HepG2 (cell line): ENCODE results near the gene P2RX5. TPM values are rescaled to one million over a fixed set of nuclear protein-coding genes. Genes with fewer than 3 reads are reported as not detected.
A peak's percentile ranks its signal among the peaks of the same experiment; 100 is the strongest.

Experiments used
- ATF7-NPFF ChIP-seq: sonication (generic); formaldehyde crosslinking; IDR thresholded peaks from 2 replicates; pipeline ENCODE4 v1.8.1; 2023; ENCODE audit warnings: mild to moderate bottlenecking, low read depth, missing genetic modification reagents, moderate library complexity
- HOXA3 ChIP-seq: sonication (generic); formaldehyde crosslinking; IDR thresholded peaks from 2 replicates; pipeline ENCODE4 v1.5.0; 2020; ENCODE audit warnings: missing genetic modification reagents
- MTA3 ChIP-seq: sonication (generic); formaldehyde crosslinking; IDR thresholded peaks from 2 replicates; pipeline ENCODE4 v1.4.0; 2020; ENCODE audit warnings: missing genetic modification reagents
- NAIF1 ChIP-seq: sonication (generic); formaldehyde crosslinking; IDR thresholded peaks from 2 replicates; pipeline ENCODE4 v1.5.0; 2020; ENCODE audit warnings: mild to moderate bottlenecking, missing genetic modification reagents, borderline replicate concordance
- NONO ChIP-seq, 2 experiments: fragments of 450-650 bp in 1 of 2; sonication (generic) in 1 of 2; formaldehyde crosslinking in 1 of 2; IDR thresholded peaks in 1 of 2; conservative IDR thresholded peaks in 1 of 2; 2 replicates each; pipeline versions ENCODE4 v1.6.1 to v1.8.0; 2017 to 2022; ENCODE audit warnings: mild to moderate bottlenecking in 1 of 2, missing genetic modification reagents in 1 of 2, moderate library complexity in 1 of 2
- NR2F1 ChIP-seq, 2 experiments: fragments of 450-650 bp in 1 of 2; formaldehyde crosslinking in 1 of 2; IDR thresholded peaks; 2 replicates each; pipeline versions ENCODE4 v1.5.0 to v1.6.1; 2016 to 2020; ENCODE audit warnings: mild to moderate bottlenecking in 1 of 2, missing compliant biosample characterization in 1 of 2, missing genetic modification reagents in 1 of 2, moderate library complexity in 1 of 2
- POGZ ChIP-seq: sonication (generic); formaldehyde crosslinking; IDR thresholded peaks from 2 replicates; pipeline ENCODE4 v1.4.0; 2020; ENCODE audit warnings: mild to moderate bottlenecking, missing genetic modification reagents
- ZFP36L1 ChIP-seq: sonication (generic); formaldehyde crosslinking; IDR thresholded peaks from 2 replicates; pipeline ENCODE4 v1.8.0; 2022; ENCODE audit warnings: mild to moderate bottlenecking, missing genetic modification reagents, moderate library complexity
- ZGPAT ChIP-seq: IDR thresholded peaks from 2 replicates; pipeline ENCODE4 v1.6.1; 2016; ENCODE audit warnings: mild to moderate bottlenecking
- ZNF160 ChIP-seq: sonication (generic); formaldehyde crosslinking; IDR thresholded peaks from 2 replicates; pipeline ENCODE4 v1.8.0; 2022; ENCODE audit warnings: mild to moderate bottlenecking, inconsistent platforms, missing genetic modification reagents
- ZNF260 ChIP-seq: sonication (generic); formaldehyde crosslinking; IDR thresholded peaks from 2 replicates; pipeline ENCODE4 v1.4.0; 2020; ENCODE audit warnings: missing genetic modification reagents, low read depth, mild to moderate bottlenecking, borderline replicate concordance
- ZNF263 ChIP-seq: sonication (generic); formaldehyde crosslinking; IDR thresholded peaks from 2 replicates; pipeline ENCODE4 v1.4.0; 2020; ENCODE audit warnings: missing genetic modification reagents
- ZNF292 ChIP-seq: sonication (generic); formaldehyde crosslinking; IDR thresholded peaks from 2 replicates; pipeline ENCODE4 v1.8.1; 2022; ENCODE audit warnings: mild to moderate bottlenecking, low read depth, missing genetic modification reagents, borderline replicate concordance
- ZNF441 ChIP-seq: sonication (generic); formaldehyde crosslinking; IDR thresholded peaks from 2 replicates; pipeline ENCODE4 v1.7.0; 2021; ENCODE audit warnings: missing genetic modification reagents, borderline replicate concordance
- ZNF546 ChIP-seq: sonication (generic); formaldehyde crosslinking; conservative IDR thresholded peaks from 2 replicates; pipeline ENCODE4 v1.8.1; 2023; ENCODE audit warnings: mild to moderate bottlenecking, missing genetic modification reagents
- ZNF605 ChIP-seq: sonication (generic); formaldehyde crosslinking; IDR thresholded peaks from 2 replicates; pipeline ENCODE4 v1.8.0; 2022; ENCODE audit warnings: mild to moderate bottlenecking, missing genetic modification reagents
- polyA plus RNA-seq, 8 experiments: library from polyadenylated mRNA; depleted of rRNA in 3 of 8; stranded (reverse) in 7 of 8; unstranded in 1 of 8; fragments of >200 nt; fragmentation: Illumina TruSeq in 4 of 8; extraction: Trizol in 4 of 8; gene quantifications; 2 replicates each; pipeline versions ENCODE4 v1.2.1 to v1.2.3, GENCODE V29; 2011 to 2016; ENCODE audit warnings: low read depth in 4 of 8, missing spikeins in 1 of 8, mixed read lengths in 1 of 8; ENCODE audit not compliant: insufficient read depth in 1 of 8
- total RNA-seq, 5 experiments: library from RNA; depleted of rRNA; stranded (reverse); fragments of >200 nt; fragmentation: Illumina TruSeq; extraction: Trizol; gene quantifications; 2 replicates each; pipeline ENCODE4 v1.2.3, GENCODE V29; 2016; ENCODE audit warnings: low read depth in 1 of 5
- TF ChIP-seq, protein P1 (sequence below): sonication (generic); formaldehyde crosslinking; IDR thresholded peaks from 2 replicates; pipeline ENCODE4 v1.5.1; 2020; ENCODE audit warnings: mild to moderate bottlenecking, missing genetic modification reagents, moderate library complexity
- TF ChIP-seq, protein P2 (sequence below): sonication (generic); formaldehyde crosslinking; IDR thresholded peaks from 2 replicates; pipeline ENCODE4 v1.4.0; 2020; ENCODE audit warnings: missing genetic modification reagents, mild to moderate bottlenecking, borderline replicate concordance
- TF ChIP-seq, protein P3 (sequence below): sonication (generic); formaldehyde crosslinking; IDR thresholded peaks from 2 replicates; pipeline ENCODE4 v1.5.0; 2020; ENCODE audit warnings: missing genetic modification reagents

P2RX5 gene
- total and polyA plus RNA-seq, 2 of the 13 experiments (the other 11 are each of a cell fraction or from before 2014, with no cell fraction given): 0.95 to 1.7 TPM

DNA sequence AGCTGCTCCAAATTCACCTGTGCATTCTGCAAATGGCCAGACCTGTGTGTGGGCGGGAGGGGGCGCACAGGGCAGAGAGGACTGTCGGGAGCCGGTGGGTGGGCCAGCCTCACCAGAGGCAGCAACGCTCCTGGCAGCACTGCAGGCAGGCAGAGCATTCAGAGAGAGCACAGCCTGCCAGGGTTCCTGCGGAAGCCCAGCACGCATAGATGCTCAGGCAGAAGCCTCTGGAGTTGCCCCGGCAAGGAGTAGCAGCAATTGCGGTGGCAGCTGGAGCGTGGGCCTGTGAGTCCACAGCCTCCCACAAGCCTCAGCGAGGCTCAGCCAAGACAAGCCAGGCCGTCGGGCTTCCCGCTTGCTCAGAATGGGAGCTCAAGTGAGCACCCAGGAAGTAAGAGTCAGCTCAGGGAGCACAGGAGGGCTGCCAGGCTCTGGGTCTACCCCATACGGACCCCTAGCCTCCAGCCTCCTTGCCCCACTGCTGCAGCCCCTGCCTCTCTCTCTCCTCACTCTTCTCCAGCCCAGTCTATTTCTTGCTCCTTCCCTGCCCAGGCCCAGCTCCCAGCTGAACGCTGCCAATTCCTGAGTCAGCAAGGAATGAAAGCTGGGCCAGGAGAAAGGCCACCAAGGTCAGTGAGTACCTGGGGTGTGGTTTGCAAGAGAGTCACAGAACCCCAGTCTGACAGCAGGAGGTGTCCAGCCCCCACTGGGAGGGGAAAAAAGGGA, 17.7 kb downstream of the P2RX5 start (continued):
- TF ChIP-seq POGZ (CRISPR knock-in tag): no peak
- peak; percentile 75 for TF ChIP-seq ZNF292
- no peak for TF ChIP-seq ZNF441
- no peak for TF ChIP-seq NR2F1 (CRISPR knock-in tag; IDR thresholded peaks at IDR 0.05)
- no peak for TF ChIP-seq ZFP36L1
- TF ChIP-seq, protein P1, sequence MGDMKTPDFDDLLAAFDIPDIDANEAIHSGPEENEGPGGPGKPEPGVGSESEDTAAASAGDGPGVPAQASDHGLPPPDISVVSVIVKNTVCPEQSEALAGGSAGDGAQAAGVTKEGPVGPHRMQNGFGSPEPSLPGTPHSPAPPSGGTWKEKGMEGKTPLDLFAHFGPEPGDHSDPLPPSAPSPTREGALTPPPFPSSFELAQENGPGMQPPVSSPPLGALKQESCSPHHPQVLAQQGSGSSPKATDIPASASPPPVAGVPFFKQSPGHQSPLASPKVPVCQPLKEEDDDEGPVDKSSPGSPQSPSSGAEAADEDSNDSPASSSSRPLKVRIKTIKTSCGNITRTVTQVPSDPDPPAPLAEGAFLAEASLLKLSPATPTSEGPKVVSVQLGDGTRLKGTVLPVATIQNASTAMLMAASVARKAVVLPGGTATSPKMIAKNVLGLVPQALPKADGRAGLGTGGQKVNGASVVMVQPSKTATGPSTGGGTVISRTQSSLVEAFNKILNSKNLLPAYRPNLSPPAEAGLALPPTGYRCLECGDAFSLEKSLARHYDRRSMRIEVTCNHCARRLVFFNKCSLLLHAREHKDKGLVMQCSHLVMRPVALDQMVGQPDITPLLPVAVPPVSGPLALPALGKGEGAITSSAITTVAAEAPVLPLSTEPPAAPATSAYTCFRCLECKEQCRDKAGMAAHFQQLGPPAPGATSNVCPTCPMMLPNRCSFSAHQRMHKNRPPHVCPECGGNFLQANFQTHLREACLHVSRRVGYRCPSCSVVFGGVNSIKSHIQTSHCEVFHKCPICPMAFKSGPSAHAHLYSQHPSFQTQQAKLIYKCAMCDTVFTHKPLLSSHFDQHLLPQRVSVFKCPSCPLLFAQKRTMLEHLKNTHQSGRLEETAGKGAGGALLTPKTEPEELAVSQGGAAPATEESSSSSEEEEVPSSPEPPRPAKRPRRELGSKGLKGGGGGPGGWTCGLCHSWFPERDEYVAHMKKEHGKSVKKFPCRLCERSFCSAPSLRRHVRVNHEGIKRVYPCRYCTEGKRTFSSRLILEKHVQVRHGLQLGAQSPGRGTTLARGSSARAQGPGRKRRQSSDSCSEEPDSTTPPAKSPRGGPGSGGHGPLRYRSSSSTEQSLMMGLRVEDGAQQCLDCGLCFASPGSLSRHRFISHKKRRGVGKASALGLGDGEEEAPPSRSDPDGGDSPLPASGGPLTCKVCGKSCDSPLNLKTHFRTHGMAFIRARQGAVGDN (CRISPR knock-in tag): peak; percentile 92
- no peak for TF ChIP-seq NAIF1 (CRISPR knock-in tag)
- TF ChIP-seq ZGPAT (CRISPR knock-in tag): peak; percentile 47; the same call in 1 of the 2 replicates
- peak; percentile 60 for TF ChIP-seq ZNF605
- peak; percentile 91 for TF ChIP-seq ZNF263 (CRISPR knock-in tag)
- no peak for TF ChIP-seq NONO (IDR thresholded peaks at IDR 0.05)
- 0 out of 2 replicates have a peak, but pooled peaks have one; percentile 28 for TF ChIP-seq NONO (CRISPR knock-in tag; conservative IDR thresholded peaks at IDR 0.05)
- TF ChIP-seq, protein P2, sequence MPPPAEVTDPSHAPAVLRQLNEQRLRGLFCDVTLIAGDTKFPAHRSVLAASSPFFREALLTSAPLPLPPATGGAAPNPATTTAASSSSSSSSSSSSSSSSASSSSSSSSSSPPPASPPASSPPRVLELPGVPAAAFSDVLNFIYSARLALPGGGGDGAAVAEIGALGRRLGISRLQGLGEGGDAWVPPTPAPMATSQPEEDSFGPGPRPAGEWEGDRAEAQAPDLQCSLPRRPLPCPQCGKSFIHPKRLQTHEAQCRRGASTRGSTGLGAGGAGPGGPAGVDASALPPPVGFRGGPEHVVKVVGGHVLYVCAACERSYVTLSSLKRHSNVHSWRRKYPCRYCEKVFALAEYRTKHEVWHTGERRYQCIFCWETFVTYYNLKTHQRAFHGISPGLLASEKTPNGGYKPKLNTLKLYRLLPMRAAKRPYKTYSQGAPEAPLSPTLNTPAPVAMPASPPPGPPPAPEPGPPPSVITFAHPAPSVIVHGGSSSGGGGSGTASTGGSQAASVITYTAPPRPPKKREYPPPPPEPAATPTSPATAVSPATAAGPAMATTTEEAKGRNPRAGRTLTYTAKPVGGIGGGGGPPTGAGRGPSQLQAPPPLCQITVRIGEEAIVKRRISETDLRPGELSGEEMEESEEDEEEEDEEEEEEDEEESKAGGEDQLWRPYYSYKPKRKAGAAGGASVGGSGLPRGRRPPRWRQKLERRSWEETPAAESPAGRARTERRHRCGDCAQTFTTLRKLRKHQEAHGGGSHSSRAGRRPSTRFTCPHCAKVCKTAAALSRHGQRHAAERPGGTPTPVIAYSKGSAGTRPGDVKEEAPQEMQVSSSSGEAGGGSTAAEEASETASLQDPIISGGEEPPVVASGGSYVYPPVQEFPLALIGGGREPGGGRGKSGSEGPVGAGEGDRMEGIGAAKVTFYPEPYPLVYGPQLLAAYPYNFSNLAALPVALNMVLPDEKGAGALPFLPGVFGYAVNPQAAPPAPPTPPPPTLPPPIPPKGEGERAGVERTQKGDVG (CRISPR knock-in tag): no peak
- no peak for TF ChIP-seq ZNF260
- no peak for TF ChIP-seq ZNF546
- no peak for TF ChIP-seq ATF7-NPFF (CRISPR knock-in tag)
- no peak for TF ChIP-seq MTA3 (CRISPR knock-in tag)
- TF ChIP-seq, protein P3, sequence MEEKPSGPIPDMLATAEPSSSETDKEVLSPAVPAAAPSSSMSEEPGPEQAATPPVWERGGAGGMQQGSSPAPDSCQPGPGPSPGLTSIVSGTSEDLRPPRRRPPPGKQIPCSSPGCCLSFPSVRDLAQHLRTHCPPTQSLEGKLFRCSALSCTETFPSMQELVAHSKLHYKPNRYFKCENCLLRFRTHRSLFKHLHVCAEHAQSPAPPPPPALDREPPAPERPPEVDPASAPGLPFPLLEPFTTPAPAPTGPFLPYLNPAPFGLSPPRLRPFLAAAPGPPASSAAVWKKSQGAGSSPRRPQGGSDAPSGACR (CRISPR knock-in tag): no peak
- no peak for TF ChIP-seq HOXA3 (CRISPR knock-in tag)
- no peak for TF ChIP-seq ZNF160 (CRISPR knock-in tag)
